ENCODE measurements around the gene LVRN. TPM values are rescaled to one million over a fixed set of nuclear protein-coding genes. Genes with fewer than 3 reads are reported as not detected.

Gene LVRN
- total and polyA plus RNA-seq, 2 donors (not counting 3 experiments of a cell fraction or from before 2014, with no cell fraction given) = 0.11 to 0.38 TPM

DNA sequence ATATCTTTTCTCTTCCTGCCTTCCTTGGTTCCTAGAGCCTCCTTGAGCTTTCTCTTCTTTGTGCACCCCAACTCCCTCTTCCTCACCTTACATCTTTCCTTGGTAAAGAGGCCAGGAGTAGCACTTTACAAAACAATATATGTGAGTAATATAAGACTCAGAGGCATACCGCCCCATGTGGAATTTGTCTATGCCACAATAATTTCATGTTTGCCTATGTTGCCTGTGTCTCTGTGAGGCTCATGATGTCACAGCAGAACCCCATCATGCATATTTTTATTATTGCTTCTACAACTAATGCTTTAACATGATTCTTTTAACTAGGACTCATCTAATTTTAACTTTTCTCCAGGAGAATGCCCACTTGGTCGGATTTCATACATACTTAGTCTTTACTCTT is 15.0 kb upstream of the LVRN start:
- ChIA-PET CTCF (no interaction called here), POLR2A (no interaction called here)
- intact Hi-C loops (cut with micrococcal nuclease) (no loop called here), dilution Hi-C loops (cut with MboI; ENCODE audit: extremely low pct_ligation_motif_present, low sequenced_read_pairs) (no loop called here)
- H3K27me3 ChIP-seq (ENCODE audit: control insufficient read depth in 2 of 2, insufficient read depth in 2 of 2, low read length in 2 of 2) = no peaks in the 10 kb centered on the region
- H4K20me1 ChIP-seq (replicated peaks; ENCODE audit: control insufficient read depth, extremely low read depth, insufficient read depth, low read length) = no peaks in the 10 kb centered on the region
- no peak overlapping the region for H3K4me3 ChIP-seq (replicated peaks in 1 of 3; ENCODE audit: insufficient read depth in 1 of 3, low read depth in 1 of 3, low read length in 3 of 3)
- H3K4me2 ChIP-seq (ENCODE audit: insufficient read depth, low read length) = no peak overlapping the region
- no peak overlapping the region for H3K27ac ChIP-seq (ENCODE audit: insufficient read depth, low read depth, low read length)
- H3K9ac ChIP-seq (replicated peaks; ENCODE audit: extremely low read depth, insufficient read depth, low read length) = no peak overlapping the region
- no peaks in the 10 kb centered on the region for H3K9me1 ChIP-seq (replicated peaks; ENCODE audit: control insufficient read depth, extremely low read depth, insufficient read depth, low read length)
- FAIRE-seq (no peak), DNase-seq (ENCODE audit: low read depth, low spot score) (no peak)
- no peak overlapping the region for H2AFZ ChIP-seq (ENCODE audit: low read depth, low read length)
- H3K9me3 ChIP-seq (replicated peaks; ENCODE audit: control insufficient read depth, insufficient read depth, low read length) = no peaks in the 10 kb centered on the region
- H3K4me1 ChIP-seq (ENCODE audit: control insufficient read depth, extremely low read depth, insufficient read depth, low read length) = no peaks in the 10 kb centered on the region
- no TSS peak for BruUV-seq (replicated peaks)
- H3K79me2 ChIP-seq (ENCODE audit: control insufficient read depth, insufficient read depth, low read length) = no peaks in the 10 kb centered on the region
- H3K36me3 ChIP-seq (ENCODE audit: control insufficient read depth in 2 of 2, extremely low read depth in 1 of 2, insufficient read depth in 2 of 2, low read length in 2 of 2) = no peaks in the 10 kb centered on the region
- TF ChIP-seq JUN (IDR thresholded peaks at IDR 0.05; ENCODE audit: borderline replicate concordance, insufficient read depth, insufficient read length, low read depth) (no peak), EZH2 (IDR thresholded peaks at IDR 0.05; ENCODE audit: borderline replicate concordance, low read depth, low read length, severe bottlenecking) (no peak)

DNA sequence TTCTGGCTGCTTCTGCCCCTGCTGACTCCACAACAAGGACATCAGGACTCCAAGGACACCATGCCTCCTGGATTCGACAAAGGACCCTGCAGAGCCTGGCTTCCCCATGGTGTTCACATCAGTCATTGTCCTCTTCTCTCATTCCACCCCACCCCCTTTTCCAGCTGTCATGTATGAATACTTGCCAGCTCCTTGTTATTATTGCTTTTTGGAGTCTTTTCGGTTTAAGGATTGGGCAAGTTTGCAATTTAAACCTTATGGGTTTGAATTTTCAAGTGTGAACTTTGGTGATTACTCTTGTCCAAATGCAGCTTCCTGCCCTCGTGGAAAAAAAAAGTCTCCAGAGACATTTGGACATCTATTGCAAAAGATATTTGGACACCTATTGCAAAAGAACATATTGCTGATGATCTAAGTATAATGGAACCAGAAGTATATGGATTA is 14.2 kb upstream of the LVRN start:
- FAIRE-seq (no peak), DNase-seq (ENCODE audit: low read depth, low spot score) (no peak)
- Histone ChIP-seq H3K4me2 (ENCODE audit: insufficient read depth, low read length) (no peak overlapping the region), H3K4me1 (ENCODE audit: control insufficient read depth, extremely low read depth, insufficient read depth, low read length) (no peaks in the 10 kb centered on the region), H3K79me2 (ENCODE audit: control insufficient read depth, insufficient read depth, low read length) (no peaks in the 10 kb centered on the region), H3K4me3 (replicated peaks in 1 of 3; ENCODE audit: insufficient read depth in 1 of 3, low read depth in 1 of 3, low read length in 3 of 3) (no peak overlapping the region), H3K36me3 (ENCODE audit: control insufficient read depth in 2 of 2, extremely low read depth in 1 of 2, insufficient read depth in 2 of 2, low read length in 2 of 2) (no peaks in the 10 kb centered on the region), H3K9ac (replicated peaks; ENCODE audit: extremely low read depth, insufficient read depth, low read length) (no peak overlapping the region), H3K27me3 (ENCODE audit: control insufficient read depth in 2 of 2, insufficient read depth in 2 of 2, low read length in 2 of 2) (peaks cover 0 to 2% of the 10 kb centered on the region in 2 experiments), H3K27ac (ENCODE audit: insufficient read depth, low read depth, low read length) (no peak overlapping the region), H3K9me1 (replicated peaks; ENCODE audit: control insufficient read depth, extremely low read depth, insufficient read depth, low read length) (no peaks in the 10 kb centered on the region), H3K9me3 (replicated peaks; ENCODE audit: control insufficient read depth, insufficient read depth, low read length) (no peaks in the 10 kb centered on the region), H4K20me1 (replicated peaks; ENCODE audit: control insufficient read depth, extremely low read depth, insufficient read depth, low read length) (no peaks in the 10 kb centered on the region), H2AFZ (ENCODE audit: low read depth, low read length) (no peak overlapping the region)
- CTCF ChIA-PET = no interaction called here
- dilution Hi-C loops (cut with MboI; ENCODE audit: extremely low pct_ligation_motif_present, low sequenced_read_pairs) (no loop called here), intact Hi-C loops (cut with micrococcal nuclease) (no loop called here)
- no TSS peak for BruUV-seq (replicated peaks)
- POLR2A ChIA-PET = no interaction called here
- no peak for TF ChIP-seq JUN (IDR thresholded peaks at IDR 0.05; ENCODE audit: borderline replicate concordance, insufficient read depth, insufficient read length, low read depth)
- no peak for TF ChIP-seq CTCF (IDR thresholded peaks at IDR 0.05; ENCODE audit: extremely low read depth in 1 of 2, insufficient read depth in 1 of 2, low read depth in 1 of 2, low read length in 2 of 2)
- TF ChIP-seq EZH2 (IDR thresholded peaks at IDR 0.05; ENCODE audit: borderline replicate concordance, low read depth, low read length, severe bottlenecking) = no peak
- TF ChIP-seq FOS (IDR thresholded peaks at IDR 0.05; ENCODE audit: borderline replicate concordance, insufficient read depth, low read length) = no peak
- TF ChIP-seq, protein P1, sequence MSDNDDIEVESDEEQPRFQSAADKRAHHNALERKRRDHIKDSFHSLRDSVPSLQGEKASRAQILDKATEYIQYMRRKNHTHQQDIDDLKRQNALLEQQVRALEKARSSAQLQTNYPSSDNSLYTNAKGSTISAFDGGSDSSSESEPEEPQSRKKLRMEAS (IDR thresholded peaks at IDR 0.05; ENCODE audit: insufficient read depth, insufficient read length) = no peak
- no peak for TF ChIP-seq POLR2AphosphoS5 (IDR thresholded peaks at IDR 0.05; ENCODE audit: insufficient read depth, low read depth, low read length)
- no peak for TF ChIP-seq GATA2 (IDR thresholded peaks at IDR 0.05; ENCODE audit: insufficient read depth, insufficient read length, low read depth, low read length)
